NCI-H2227 treated with DMSO at 0.1 percent for 48 hours (cell line): Measurements from ENCODE around the gene LDB1.

Source experiments
- DNase-seq: peaks from one replicate; lab custom pipeline; 2025; lab: John Stamatoyannopoulos, UW

LDB1 gene

GRCh38 chr10:102064503-102064867 lies 55.7 kb downstream of the LDB1 start:
- DNase-seq, result no peak

- no peak for DNase-seq
Observed at GRCh38 chr10:102059987-102060386, 60.2 kb downstream of the LDB1 start.
